Natural killer cell (primary cell): ENCODE results near the gene NCBP3. TPM values are rescaled to one million over a fixed set of nuclear protein-coding genes. Genes with fewer than 3 reads are reported as not detected.
A peak's percentile ranks its signal among the peaks of the same experiment; 100 is the strongest.

ENCODE experiments used
- ATAC-seq, 3 donors: fragments of 150-1000 bp in 2 of 3; fragments of 200-7000 bp in 1 of 3; cut with Tn5 transposase; 1 replicate in 1 of 3; 2 replicates in 2 of 3; pipeline ENCODE4 v1.10.0; 2021; ENCODE audit warnings: mild to moderate bottlenecking in 2 of 3, moderate library complexity in 2 of 3
- DNase-seq, 2 donors: peaks; one replicate each; pipeline versions ENCODE4 v3.0.0 to v3.0.0-alpha.2; 2013 to 2021; ENCODE audit warnings: mixed read lengths in 1 of 2
- H3K27ac ChIP-seq: one replicate; pipeline ENCODE4 v1.5.1; 2013; ENCODE audit warnings: mild to moderate bottlenecking, low read length
- H3K27me3 ChIP-seq: one replicate; pipeline ENCODE4 v1.6.1; 2013; ENCODE audit warnings: low read length; ENCODE audit not compliant: control insufficient read depth, insufficient read depth
- H3K36me3 ChIP-seq: one replicate; pipeline ENCODE4 v1.6.1; 2013; ENCODE audit warnings: low read length; ENCODE audit not compliant: control insufficient read depth, insufficient read depth
- H3K4me1 ChIP-seq: one replicate; pipeline ENCODE4 v1.6.1; 2013; ENCODE audit warnings: low read length; ENCODE audit not compliant: control insufficient read depth, insufficient read depth
- H3K4me3 ChIP-seq: one replicate; pipeline ENCODE4 v1.5.1; 2013; ENCODE audit warnings: low read length
- H3K9me3 ChIP-seq: one replicate; pipeline ENCODE4 v1.6.1; 2013; ENCODE audit warnings: low read length; ENCODE audit not compliant: control insufficient read depth, insufficient read depth
- H3K27ac Mint-ChIP-seq, 2 donors: one replicate each; pipeline ENCODE4 v1.8.0; 2022; ENCODE audit warnings: mild to moderate bottlenecking in 2 of 2, mixed read lengths in 2 of 2, moderate library complexity in 1 of 2
- H3K27me3 Mint-ChIP-seq, 2 donors: one replicate each; pipeline ENCODE4 v1.8.0; 2022; ENCODE audit warnings: low read depth in 2 of 2, mixed read lengths in 2 of 2
- H3K36me3 Mint-ChIP-seq: one replicate; pipeline ENCODE4 v1.8.0; 2022; ENCODE audit warnings: mixed read lengths
- H3K4me1 Mint-ChIP-seq, 2 donors: one replicate each; pipeline ENCODE4 v1.8.0; 2022; ENCODE audit warnings: mixed read lengths in 2 of 2
- H3K4me3 Mint-ChIP-seq: one replicate; pipeline ENCODE4 v1.8.0; 2022; ENCODE audit warnings: mild to moderate bottlenecking, moderate library complexity, mixed read lengths
- H3K9me3 Mint-ChIP-seq, 2 donors: one replicate each; pipeline ENCODE4 v1.8.0; 2022; ENCODE audit warnings: mixed read lengths in 2 of 2
- CTCF ChIP-seq: fragments of 200-600 bp; IDR thresholded peaks from one replicate; pipeline ENCODE4 v1.8.0; 2022; ENCODE audit warnings: antibody characterized with exemption
- WGBS: methylation state at CpG from one replicate; pipeline ENCODE4 v1.1.7; 2013; ENCODE audit warnings: missing lambda C conversion rate; ENCODE audit not compliant: insufficient coverage; 5-methylcytosine and 5-hydroxymethylcytosine counted together
- intact Hi-C: fragments of 100-400 bp; cut with micrococcal nuclease; formaldehyde crosslinking; loops from one replicate; pipeline ENCODE4 v1.14.2; 2022
- total RNA-seq, 4 donors: library from RNA; stranded (reverse); fragments of 120-200 nt in 1 of 4; gene quantifications; one replicate each; pipeline versions ENCODE4 v1.2.3 to v1.2.4, GENCODE V29; 2013 to 2022

The NCBP3 gene
- total RNA-seq: 10 to 100 TPM; 55.9 to 60.7 (median 58.1) TPM
- 41.6 TPM for total RNA-seq (2013)

- peak within 1 kb of the TSS; percentile 96 for H3K4me3 ChIP-seq
- peak; percentile 88 to 99 (median 95) for ATAC-seq
Measured at GRCh38 chr17:3845621-3846436, at the start of gene NCBP3. Gene NCBP3, minus strand, starts transcription at chr17:3846246. Its CDS starts 23 bp downstream, at chr17:3846223.

GRCh38 chr17:3895354-3895753, 49.3 kb upstream of the NCBP3 start:
- DNase-seq: no peak
- 90% methylated on average over 3 of the region's 3 CpGs for WGBS
- Histone ChIP-seq H3K4me3 (no peak overlapping the region), H3K9me3 (no peaks in the 10 kb centered on the region), H3K27me3 (no peaks in the 10 kb centered on the region), H3K36me3 (no peaks in the 10 kb centered on the region), H3K27ac (no peak overlapping the region), H3K4me1 (peaks cover 19% of the 10 kb centered on the region)
- Mint-ChIP-seq H3K36me3 (no peaks in the 10 kb centered on the region), H3K4me3 (no peak overlapping the region), H3K9me3 (no peaks in the 10 kb centered on the region), H3K27me3 (no peaks in the 10 kb centered on the region), H3K4me1 (peaks cover 18 to 28% of the 10 kb centered on the region in 2 donors), H3K27ac (no peak overlapping the region)
- intact Hi-C loops: loop anchor here (2.0 kb wide), 1 partner anchor 37 kb away; no protein-coding TSS in a partner anchor
- TF ChIP-seq CTCF: no peak
- no peak for ATAC-seq

More at GRCh38 chr17:3845621-3846436, at the start of gene NCBP3:
- Mint-ChIP-seq H3K27ac (peak within 1 kb of the TSS; percentile 83 to 86), H3K9me3 (no peaks in the 10 kb centered on the region), H3K27me3 (peaks cover 0 to 3% of the 10 kb centered on the region in 2 donors), H3K4me3 (peak within 1 kb of the TSS; percentile 92), H3K36me3 (no peaks in the 10 kb centered on the region), H3K4me1 (peaks cover 18 to 36% of the 10 kb centered on the region in 2 donors)
- intact Hi-C loops: loop anchor here (5.0 kb wide), 1 partner anchor 49 kb away; no protein-coding TSS in a partner anchor
- under 1% methylated on average over 76 of the region's 76 CpGs for WGBS
- peaks cover 18% of the 10 kb centered on the region for H3K4me1 ChIP-seq
- TF ChIP-seq CTCF: peak; percentile 84
- H3K36me3 ChIP-seq: peaks cover under 1% of the 10 kb centered on the region
- no peaks in the 10 kb centered on the region for H3K9me3 ChIP-seq
- no peaks in the 10 kb centered on the region for H3K27me3 ChIP-seq
- peak; percentile 90 to 96 for DNase-seq
- peak within 1 kb of the TSS; percentile 82 for H3K27ac ChIP-seq

- Histone ChIP-seq H3K4me1 (peaks cover 19% of the 10 kb centered on the region), H3K27ac (no peak overlapping the region), H3K9me3 (no peaks in the 10 kb centered on the region), H3K27me3 (no peaks in the 10 kb centered on the region), H3K4me3 (no peak overlapping the region), H3K36me3 (no peaks in the 10 kb centered on the region)
- ATAC-seq (no peak), DNase-seq (no peak)
- intact Hi-C loops: loop anchor here (2.0 to 5.0 kb wide), 2 partner anchors 38 to 67 kb away; partner anchors contain the start of gene ATP2A3
- H3K27me3 Mint-ChIP-seq: no peaks in the 10 kb centered on the region
- peaks cover 18 to 30% of the 10 kb centered on the region in 2 donors for H3K4me1 Mint-ChIP-seq
- no peak for TF ChIP-seq CTCF
- WGBS: 59% methylated on average over 2 of the region's 2 CpGs
- H3K27ac Mint-ChIP-seq: no peak overlapping the region
- H3K4me3 Mint-ChIP-seq: no peak overlapping the region
- H3K9me3 Mint-ChIP-seq: no peaks in the 10 kb centered on the region
- no peaks in the 10 kb centered on the region for H3K36me3 Mint-ChIP-seq
Measured at GRCh38 chr17:3894911-3895343, 48.9 kb upstream of the NCBP3 start.
